ENCODE data around the gene PAWR.
A peak's percentile ranks its signal among the peaks of the same experiment; 100 is the strongest.

DNA sequence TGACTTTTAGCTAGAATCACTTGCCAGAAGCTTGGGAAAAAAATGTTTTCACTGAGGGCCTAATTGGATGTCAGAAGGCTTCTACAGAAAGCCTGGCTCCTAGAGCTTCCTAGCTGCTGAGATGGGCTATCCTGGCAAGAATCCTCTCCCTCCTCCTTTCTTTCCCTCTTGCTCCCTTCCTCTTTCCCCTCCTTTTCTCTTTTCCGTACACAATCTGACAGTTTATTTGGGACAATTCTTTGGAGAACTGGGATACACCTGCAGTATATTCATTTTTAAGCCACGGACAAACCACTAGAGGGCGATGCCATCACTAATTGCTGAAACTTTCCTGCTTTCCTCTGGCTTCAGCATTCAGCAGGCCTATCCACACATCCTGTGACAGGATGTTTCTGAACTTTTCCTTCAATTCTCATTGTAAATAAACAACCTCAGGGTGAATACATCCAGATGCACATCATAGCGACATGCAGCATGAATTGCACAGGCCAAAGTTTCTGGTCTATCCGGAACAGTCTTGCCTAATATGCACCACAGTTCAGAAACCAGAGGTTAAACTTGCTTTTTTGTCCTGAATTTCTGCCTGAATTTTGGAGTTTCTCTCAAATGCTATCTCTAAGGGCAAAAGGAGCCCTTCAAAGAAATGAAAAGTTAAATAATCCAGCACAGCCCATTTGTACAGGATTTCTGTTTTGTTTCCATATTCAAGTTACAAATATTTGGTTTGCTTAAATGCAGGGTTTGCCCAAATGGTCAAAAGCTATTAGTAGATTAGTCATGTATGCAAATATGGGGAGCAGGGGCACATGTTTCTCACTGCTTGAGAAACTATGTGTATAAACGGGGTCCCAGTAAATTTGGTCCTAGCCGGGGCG lies 142.8 kb downstream of the PAWR start:
- TF ChIP-seq, protein P1, sequence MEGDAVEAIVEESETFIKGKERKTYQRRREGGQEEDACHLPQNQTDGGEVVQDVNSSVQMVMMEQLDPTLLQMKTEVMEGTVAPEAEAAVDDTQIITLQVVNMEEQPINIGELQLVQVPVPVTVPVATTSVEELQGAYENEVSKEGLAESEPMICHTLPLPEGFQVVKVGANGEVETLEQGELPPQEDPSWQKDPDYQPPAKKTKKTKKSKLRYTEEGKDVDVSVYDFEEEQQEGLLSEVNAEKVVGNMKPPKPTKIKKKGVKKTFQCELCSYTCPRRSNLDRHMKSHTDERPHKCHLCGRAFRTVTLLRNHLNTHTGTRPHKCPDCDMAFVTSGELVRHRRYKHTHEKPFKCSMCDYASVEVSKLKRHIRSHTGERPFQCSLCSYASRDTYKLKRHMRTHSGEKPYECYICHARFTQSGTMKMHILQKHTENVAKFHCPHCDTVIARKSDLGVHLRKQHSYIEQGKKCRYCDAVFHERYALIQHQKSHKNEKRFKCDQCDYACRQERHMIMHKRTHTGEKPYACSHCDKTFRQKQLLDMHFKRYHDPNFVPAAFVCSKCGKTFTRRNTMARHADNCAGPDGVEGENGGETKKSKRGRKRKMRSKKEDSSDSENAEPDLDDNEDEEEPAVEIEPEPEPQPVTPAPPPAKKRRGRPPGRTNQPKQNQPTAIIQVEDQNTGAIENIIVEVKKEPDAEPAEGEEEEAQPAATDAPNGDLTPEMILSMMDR (IDR thresholded peaks at IDR 0.05; ENCODE audit: insufficient read depth, low read depth, low read length) = peak; percentile 83
- no peak for TF ChIP-seq EZH2 (IDR thresholded peaks at IDR 0.05; ENCODE audit: insufficient read depth, low read length)
